GM19025 (cell line): ENCODE data around the gene HDAC4.

Source experiments
- ATAC-seq: cut with Tn5 transposase; IDR thresholded peaks from one replicate; pipeline ENCODE4 v1.9.1; 2021; ENCODE audit warnings: mild to moderate bottlenecking, low read depth, moderate library complexity; ENCODE audit not compliant: unreplicated experiment

Gene HDAC4

DNA sequence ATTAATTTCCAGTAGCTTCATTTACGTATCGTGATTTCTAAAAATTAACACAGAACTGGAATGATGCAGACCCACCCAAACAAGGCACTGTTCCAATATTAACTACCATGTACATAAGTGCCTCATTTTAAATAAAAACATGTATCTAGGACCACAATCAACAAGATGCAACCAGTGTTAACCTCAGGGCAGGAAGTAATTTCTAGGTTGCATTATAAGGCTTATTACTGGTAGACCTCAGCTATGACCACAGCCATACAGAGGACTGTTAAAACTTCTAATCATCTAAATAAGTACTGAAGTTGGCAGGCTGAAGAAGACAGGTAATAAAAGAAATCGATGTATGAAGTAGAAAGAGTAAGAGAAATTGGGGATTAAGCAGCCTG lies 262.9 kb downstream of the HDAC4 start:
- no peak for ATAC-seq

DNA sequence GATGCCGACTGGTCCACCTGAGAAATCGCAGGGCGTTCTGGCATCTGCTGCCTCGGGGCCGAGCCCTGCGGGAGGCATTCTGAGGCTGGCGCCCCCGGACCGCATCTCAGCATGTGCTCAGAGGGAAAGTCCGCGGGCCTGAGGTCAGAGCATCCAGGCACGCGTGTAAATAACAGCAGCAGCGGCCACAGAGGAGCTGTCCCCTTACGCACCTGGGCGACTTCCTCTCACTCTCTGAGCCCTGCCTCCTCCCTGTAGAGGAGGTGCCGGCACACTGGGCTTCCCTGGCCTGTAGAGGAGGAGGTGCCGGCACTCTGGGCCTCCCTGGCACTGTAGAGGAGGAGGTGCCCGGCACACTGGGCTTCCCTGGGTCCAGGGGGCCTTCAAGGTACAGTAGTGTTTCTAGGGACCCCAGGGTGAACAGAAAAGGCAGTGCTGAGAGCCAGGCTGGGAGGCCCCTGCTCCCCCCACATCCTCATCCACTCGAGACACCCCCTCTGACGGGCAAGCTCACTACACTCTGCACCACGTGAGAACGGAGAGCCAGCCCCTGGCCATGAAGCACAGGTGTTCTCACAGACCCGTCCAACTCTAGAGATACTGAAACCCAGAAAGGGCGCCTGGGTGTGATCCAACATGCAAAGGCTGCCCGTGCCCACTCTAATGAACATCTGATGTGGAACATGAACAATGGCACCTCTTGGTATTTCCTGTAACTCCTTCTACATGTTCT lies 263.5 kb downstream of the HDAC4 start:
- no peak for ATAC-seq

DNA sequence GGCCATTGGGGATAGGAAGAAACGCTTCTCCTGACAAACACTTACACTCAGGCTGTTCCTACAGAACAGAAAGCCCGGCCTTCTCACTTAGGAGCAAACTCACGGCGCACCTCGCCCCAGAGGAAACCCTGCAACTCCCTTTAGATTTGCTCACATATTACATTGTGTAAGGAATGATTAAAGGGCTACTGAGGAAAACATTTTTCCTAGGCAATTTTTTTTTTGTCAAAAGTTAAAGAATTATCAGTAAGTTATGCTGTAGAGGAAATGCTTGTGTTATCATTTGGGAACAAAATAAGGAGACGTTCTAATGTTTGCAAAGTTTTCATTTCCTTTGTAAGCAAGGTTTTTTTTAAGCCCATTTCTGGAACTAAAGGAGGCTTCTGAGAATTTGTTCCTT lies 264.1 kb downstream of the HDAC4 start:
- no peak for ATAC-seq

DNA sequence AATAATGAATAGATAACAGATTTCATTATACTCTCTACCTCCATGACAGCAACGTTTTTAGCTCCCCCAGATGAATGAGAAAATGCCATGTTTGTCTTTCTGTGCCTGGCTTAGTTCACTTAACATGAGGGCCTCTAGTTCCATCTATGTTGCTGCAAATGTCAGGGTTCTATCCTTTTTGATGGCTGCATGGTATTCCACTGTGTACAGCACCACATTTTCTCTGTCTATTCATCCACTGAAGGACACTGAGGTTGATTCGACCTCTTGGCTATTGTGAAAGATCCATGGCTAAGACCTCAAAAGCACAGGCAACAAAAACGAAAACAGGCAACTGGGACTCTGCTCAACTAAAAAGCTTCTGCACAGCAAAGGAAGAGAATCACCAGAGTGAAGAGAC lies 264.6 kb downstream of the HDAC4 start:
- no peak for ATAC-seq

DNA sequence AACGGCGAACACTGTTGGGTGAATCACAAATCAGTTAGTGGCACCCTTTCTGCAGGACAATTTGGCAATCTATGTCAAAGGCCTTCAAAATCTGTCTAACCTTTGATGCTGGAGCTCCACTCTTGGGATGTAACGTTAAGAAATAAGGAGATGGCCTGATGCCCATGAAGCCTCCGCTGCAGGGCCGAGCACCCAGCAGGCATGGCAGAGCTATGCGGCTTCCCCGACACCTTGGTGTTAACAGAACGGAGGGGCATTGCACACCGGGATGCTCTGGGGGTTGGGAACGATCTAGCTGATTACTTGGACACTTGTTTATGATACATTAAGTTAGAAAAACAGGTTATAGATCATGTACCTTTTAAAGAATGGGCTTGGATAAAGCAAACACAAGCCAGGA lies 265.3 kb downstream of the HDAC4 start:
- no peak for ATAC-seq

DNA sequence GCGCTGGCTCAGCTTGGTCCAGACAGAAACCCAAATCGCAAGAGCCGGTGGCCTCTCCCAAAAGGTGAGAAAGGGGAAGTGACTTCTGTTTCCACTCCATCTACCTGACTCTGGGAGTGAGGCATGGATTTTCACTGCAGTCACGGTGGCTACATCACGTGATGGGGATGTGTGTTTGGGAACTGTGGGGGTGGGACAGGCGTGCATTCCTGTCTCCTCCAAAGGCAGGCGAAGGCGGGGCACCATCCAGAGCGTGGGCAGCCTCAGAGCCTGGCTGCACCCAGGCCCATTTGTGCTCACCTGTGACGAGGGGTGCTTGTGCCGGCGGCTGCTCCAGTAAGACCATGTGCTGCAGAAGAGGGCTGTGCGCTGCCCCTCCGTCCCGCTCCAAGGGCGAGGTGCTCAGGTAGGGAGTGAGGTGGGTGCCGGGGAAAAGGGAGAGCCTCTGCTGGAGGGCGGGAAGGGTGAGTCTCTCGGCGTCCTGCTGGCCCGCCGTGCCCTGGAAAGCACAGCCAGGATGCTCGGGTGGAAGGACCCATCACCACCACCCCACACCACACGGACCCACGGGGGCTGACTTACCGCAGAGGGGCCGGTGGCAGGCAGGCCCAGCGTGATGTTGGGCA lies 266.8 kb downstream of the HDAC4 start:
- ATAC-seq, result no peak

DNA sequence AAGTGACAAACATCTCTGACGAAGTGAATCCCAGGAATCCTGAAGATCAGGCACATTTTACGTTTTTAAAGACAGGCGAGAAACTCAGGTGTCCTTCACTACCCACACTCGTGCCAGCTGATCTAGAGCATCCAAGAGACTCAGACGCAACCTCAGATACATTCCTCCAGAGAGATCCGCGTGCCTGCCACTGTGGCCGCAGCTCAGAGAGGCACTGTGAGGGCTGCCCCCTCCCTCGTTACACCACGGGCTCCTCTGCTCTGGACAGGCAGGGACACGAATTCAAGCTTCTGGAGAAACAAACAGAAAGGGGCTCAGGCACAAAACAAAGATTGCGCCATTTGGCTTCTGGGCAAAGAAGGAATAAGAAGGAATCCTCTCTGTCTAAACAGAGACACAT lies 268.0 kb downstream of the HDAC4 start:
- no peak for ATAC-seq

DNA sequence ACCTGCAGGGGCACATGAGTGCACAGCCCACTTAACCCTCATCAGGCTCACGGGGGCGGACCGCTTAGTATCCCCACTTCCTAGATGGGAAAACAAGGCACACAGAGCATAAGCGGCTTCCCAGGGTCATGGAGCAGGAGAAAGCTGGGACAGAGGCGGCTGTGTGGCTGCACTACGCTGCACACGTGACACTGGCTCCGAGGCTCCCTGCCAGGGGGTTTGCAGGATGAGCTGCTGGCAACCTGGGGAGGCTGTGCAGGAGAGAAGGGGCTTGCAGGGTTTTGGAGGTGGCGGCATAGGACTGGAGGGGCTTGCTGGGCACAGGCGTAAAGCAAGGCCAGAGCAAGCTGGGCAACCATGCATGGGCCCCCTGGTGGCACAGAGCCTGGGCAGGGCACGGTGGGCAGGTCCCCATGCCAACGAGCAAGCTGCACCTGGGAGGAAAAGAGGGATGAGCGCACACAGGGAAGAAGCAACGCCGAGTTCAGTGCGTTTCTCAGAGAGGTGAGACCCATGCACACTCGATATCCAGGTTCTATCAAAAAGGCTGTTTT lies 268.6 kb downstream of the HDAC4 start:
- ATAC-seq, result no peak

DNA sequence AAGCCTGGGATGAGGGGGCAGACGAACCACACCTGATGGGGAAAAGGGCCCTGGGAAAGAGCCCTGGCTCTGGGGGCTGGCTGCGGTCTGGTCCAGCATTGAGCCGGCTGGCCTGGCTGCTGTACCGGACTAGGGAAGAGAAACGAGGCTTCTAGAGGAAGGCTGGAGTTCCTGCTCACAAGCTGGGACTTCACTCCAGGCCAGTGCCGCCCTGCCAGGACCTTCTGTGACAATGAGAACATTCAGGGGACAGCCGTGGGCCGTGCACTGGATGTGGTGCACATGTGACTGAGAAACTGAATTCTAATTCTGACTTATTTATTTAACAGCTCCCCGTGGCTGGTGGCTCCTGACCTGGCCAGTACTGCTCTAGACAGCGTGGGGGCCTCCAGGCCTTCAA lies 269.3 kb downstream of the HDAC4 start:
- ATAC-seq, result no peak

DNA sequence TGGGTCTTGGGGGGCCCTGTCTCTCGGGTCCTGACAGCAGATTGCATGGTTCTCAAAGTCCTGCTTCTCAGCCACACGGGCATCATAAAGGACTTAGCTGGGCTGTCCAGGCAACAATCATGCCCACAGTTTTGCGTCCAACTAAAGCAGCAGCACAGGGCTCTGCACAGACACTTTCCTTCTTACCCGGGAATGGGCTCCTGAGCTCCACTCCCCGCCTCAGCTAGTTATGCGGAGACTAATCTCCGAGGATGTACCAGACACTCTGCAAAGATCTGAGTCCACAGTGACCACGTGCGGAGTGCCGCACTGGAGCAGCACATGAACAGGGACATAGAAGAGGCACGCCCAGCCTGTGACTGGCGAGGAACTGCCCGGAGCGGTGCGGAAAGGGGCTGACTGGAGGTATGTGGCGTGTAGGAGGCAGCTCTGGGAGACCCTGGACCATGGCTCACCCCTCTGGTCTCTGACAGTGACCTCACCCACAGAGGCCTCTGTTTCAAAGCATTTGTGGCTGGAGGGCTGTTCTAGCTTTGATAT lies 270.0 kb downstream of the HDAC4 start:
- no peak for ATAC-seq

DNA sequence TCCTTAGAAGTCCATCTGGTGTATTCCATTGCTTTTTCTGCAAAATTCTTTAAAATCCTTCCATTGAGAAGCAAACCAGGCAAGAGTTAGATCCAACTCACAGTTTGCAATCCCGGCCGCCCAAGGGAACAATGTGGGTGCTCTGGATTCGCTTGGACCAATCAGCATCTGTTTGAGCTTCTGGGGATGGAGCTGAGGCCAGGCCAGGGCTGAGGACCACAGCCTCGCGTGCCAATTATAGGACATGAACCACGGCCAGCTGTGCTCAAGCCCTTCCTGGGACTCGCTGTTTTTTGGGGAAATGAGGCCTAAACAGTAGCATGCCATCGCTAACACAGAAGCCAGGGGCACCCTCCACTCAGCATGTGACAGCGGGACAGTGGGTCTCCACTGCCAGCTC lies 270.8 kb downstream of the HDAC4 start:
- no peak for ATAC-seq

DNA sequence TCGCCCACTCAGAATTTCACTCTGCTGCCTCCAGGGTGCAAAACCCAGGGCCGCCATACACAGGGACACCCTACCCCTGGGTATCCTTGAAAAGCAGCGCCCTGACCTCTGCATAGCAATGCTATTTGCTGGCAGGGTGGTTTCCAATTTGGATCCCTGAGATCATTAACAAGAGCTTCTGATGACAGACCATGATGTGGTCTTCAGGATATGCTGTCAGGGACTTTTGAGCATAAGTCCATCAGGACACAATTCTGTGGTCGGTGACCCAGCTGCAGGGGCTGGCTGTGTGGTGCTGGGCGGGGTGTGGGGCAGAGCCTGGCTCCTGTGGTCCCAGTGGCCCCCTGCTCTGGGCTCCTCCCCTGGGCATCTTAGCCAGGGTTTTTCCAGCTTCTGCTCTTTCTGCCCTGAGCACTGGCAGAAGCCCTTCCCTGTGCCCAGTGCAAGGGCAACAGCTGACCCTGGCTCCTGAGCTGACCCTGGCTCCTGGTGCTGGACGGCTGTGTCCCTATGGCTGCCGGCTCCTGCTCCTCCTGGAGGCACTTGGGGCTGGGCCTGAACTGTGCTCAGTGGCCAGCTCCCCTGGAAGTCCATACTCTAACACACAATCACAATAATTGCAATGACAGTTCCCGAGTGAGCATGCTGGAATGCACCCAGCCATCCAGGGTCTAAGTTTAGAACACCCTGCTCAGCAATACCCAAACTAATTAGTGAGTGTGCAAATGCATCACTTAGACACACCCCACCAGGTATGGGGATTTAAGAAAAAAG lies 271.5 kb downstream of the HDAC4 start:
- ATAC-seq, result no peak

DNA sequence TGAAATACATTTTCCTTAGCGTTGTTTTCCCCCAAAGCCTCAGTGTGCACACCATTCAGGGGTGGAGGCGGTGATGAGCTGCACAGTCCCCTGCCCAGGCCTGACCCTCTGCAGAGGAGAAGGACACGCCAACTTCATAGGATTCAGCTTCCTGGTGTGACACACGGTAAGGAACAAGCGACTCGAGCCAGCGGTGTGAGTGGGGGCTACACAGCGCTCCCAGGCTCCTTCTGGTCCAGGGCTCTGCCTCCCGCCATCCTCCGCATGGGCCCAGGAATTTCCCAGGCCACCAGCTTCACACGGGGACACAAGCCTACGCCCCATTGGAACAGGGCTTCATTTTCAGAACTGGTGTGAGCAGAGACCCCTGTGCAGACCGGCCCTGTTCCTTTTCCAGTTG lies 272.1 kb downstream of the HDAC4 start:
- ATAC-seq, result no peak

DNA sequence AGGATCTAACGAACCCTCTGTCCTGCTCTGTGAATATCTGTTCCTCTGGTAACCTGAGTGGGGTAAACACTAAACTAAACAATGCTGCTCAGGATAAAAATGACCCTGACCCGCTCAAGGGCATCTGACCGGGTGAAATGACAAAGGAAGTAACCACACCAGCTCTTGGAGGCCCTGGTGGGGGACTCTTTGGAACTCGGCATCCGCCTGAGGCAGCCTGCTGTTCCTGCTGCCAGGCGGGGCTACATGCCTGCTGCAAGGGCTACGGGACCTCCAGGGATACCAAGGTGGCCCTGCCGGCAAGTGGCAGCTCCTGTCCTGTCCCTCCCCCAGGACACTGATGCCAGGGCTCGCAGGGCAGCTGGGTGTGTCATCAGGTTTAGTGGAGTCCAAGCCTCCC lies 273.3 kb downstream of the HDAC4 start:
- no peak for ATAC-seq

DNA sequence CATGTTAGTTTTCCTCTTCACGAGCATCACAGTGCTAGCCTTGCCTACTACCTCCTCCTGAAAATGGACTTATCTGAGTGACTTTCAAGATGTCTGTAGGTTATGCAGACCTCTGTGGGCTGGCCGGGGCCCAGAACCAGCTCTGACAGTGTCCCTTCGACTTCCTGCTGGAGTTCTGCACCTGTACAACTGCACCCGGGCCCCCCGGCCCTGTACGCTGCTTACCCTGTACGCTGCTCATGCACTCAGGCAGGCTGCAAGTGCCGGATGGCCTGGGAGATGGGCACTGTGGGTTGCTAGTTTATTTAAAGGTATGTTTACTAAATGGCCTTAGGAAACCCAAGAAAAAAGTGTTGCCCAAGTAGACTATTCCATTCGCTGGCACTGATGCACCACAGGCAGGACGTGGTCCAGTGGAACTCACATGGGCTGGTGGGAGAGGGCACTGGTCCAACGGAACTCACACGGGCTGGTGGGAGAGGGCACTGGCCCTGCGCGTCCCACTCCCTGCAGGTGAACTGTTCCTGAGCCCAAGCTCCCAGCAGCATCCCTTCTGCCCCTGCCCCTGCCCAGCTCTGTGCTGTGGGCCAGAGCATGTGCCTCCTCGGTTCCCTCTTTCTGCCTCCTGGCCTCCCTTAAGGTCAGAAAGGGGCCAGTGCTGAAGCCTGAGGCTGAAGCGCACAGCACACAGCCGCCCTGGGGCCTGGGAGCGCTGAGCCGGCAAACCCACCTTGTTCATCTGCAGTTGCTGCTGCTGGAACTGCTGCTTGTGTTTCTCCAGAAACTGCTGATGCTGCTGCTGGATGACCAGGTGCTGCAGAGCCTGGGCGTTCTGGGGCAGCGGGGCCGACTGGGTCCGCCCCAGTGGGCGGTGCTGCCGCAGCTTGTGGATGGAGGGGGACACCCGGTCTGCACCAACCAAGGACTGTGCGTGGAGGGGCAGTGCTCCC lies 274.8 kb downstream of the HDAC4 start:
- no peak for ATAC-seq

DNA sequence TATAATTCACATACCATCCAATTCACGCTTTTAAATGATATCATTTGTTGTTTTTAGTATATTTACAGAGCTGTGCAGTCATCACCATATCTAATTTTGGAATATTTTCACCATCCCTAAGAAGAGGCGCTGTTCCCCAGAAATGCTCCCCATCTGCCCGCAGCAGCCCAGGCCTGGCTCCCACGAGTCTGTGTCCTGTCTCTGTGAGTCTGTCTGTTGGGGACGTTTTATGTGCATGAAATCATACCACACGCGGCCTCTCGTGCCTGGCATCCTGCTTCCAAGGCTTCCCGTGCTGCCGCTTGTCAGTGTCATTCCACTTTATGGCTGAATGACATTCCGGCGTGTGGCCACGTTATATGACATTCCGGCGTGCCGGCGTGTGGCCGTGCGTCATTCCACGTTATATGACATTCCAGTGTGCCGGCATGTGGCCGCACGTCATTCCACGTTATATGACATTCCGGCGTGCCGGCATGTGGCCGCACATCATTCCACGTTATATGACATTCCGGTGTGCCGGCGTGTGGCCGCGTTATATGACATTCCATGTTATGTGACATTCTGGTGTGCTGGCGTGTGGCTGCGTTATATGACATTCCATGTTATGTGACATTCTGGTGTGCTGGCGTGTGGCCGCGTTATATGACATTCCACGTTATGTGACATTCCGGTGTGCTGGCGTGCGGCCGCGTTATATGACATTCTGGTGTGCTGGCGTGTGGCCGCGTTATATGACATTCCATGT lies 276.5 kb downstream of the HDAC4 start:
- no peak for ATAC-seq

DNA sequence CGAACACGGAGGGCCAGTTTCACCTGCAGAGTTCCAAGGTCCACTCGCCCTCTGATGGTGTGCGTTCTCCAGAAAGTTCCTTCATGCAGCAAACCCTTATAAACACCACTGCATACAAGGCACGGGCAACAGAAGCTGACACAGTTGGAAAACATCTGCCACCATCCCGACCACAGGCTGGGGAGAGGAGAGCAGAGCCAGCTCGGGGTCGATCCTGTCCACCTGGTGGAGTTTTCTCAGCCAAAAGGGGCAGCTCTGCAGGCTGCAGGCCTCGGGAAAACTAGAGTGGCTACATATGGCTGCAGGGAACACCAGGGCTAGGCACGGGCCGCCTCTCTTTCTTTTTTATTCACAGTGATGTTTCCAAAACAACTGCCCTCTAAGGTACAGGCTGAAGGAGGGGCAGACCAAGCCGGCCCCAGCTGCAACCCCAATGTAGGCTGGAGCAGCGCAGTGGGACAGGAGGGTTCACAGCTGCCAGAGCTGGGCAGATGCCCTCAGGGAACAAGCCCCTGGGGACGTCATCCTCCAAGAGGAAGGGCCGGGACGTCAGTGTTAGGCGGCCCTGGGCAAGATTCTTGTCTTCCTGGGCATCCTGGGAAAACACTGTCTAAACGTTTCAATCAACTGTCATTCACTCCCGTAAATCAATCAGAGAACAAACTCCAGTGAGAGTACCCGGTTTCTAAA lies 278.3 kb downstream of the HDAC4 start:
- ATAC-seq, result no peak

DNA sequence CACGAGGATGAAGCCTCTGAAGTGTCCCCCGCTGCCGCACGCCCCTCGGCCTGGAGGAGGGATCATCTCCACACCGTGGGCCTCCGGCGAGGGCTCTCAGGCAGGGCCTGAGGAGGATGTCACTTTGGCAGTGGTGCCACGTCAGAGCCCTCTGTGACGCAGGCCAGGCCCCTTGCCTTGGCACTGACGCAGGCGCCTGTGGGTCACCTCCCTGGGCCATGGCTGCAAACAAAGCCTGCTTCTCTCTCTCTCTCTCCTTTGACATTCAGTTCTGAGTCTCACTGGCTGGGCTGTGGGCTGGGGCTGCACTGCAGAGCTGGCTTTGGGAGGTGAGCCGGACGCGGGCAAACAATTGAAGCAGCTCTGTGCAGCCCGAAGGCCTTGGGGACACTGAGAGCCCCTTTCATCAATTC lies 279.2 kb downstream of the HDAC4 start:
- no peak for ATAC-seq

DNA sequence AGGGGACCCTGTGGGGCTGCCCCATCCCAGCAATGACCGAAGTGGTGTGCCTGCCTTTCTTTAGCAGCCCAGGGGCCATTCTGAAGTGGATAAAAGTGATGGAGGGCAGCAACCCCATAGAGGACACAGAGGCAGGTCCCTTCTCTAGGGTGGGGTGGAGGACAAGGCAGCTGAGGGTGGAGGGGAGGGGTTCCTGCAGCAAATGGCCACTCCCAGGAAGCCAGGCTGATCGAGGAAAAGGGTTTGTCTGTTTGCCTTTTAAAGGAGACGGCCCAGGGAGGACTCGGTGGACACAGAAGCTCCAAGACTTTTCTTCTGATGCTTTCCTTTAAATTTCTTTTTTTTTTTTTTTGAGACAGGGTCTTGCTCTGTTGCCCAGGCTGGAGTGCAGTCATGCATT lies 280.2 kb downstream of the HDAC4 start:
- no peak for ATAC-seq
